Panc1 (cell line): ENCODE data around the gene FAM237A. TPM values are rescaled to one million over a fixed set of nuclear protein-coding genes. Genes with fewer than 3 reads are reported as not detected.

Experiments
- ATAC-seq: fragments of 200-7000 bp; cut with Tn5 transposase; 2 replicates; pipeline ENCODE4 v1.9.1; 2020; ENCODE audit warnings: mild to moderate bottlenecking, moderate library complexity
- BruUV-seq: library from RNA; stranded (reverse); fragments of 400-500 nt; replicated peaks from 2 replicates; lab custom pipeline; 2021; lab: Mats Ljungman, UMichigan
- CTCF ChIA-PET: fragments of 300-600 bp; sonication (Branson Sonifier 250); formaldehyde crosslinking; loops from one replicate; lab custom pipeline; 2022; ENCODE audit warnings: antibody characterized with exemption; lab: Charles Lee
- POLR2A ChIA-PET: fragments of 300-600 bp; sonication (Branson Sonifier 250); formaldehyde crosslinking; loops from one replicate; lab custom pipeline; 2022; ENCODE audit warnings: antibody characterized with exemption; lab: Charles Lee
- DNase-seq: peaks from one replicate; pipeline ENCODE4 v3.0.0-alpha.2; 2010; ENCODE audit warnings: low read depth, low spot score
- H3K27ac ChIP-seq: 2 replicates; pipeline ENCODE4 v1.5.1; 2011; ENCODE audit warnings: mild to moderate bottlenecking, low read length, inconsistent platforms
- H3K27me3 ChIP-seq: fragments of 200-500 bp; sonication (Bioruptor generic); 2 replicates; pipeline ENCODE4 v1.6.0; 2014; ENCODE audit warnings: low read length, inconsistent platforms; ENCODE audit not compliant: control insufficient read depth, insufficient read depth
- H3K36me3 ChIP-seq: fragments of 200-500 bp; sonication (Bioruptor generic); 2 replicates; pipeline ENCODE4 v1.5.1; 2014; ENCODE audit warnings: inconsistent platforms, mild to moderate bottlenecking, low read length, moderate library complexity; ENCODE audit not compliant: control insufficient read depth, insufficient read depth
- H3K4me1 ChIP-seq: 2 replicates; pipeline ENCODE4 v1.5.1; 2011; ENCODE audit warnings: inconsistent platforms, mild to moderate bottlenecking, low read length, moderate library complexity; ENCODE audit not compliant: control insufficient read depth, insufficient read depth
- H3K4me3 ChIP-seq, 2 experiments: 2 replicates each; pipeline ENCODE4 v1.5.1; 2011 to 2012; ENCODE audit warnings: low read depth in 2 of 2, low read length in 2 of 2, mild to moderate bottlenecking in 2 of 2, inconsistent platforms in 1 of 2, moderate library complexity in 1 of 2
- H3K9me3 ChIP-seq: fragments of 200-500 bp; sonication (Bioruptor generic); 2 replicates; pipeline ENCODE4 v1.5.1; 2014; ENCODE audit warnings: low read depth, mild to moderate bottlenecking, inconsistent platforms, low read length, moderate library complexity; ENCODE audit not compliant: control insufficient read depth, insufficient read depth
- POLR2AphosphoS5 ChIP-seq: IDR thresholded peaks from 2 replicates; pipeline ENCODE4 v1.6.1; 2012; ENCODE audit warnings: mild to moderate bottlenecking, low read depth, low read length, moderate library complexity
- SIN3A ChIP-seq: IDR thresholded peaks from 2 replicates; pipeline ENCODE4 v1.6.1; 2012; ENCODE audit warnings: low read depth, mild to moderate bottlenecking, low read length, moderate library complexity, borderline replicate concordance; ENCODE audit not compliant: insufficient read depth
- TCF7L2 ChIP-seq: IDR thresholded peaks from 2 replicates; pipeline ENCODE4 v1.6.1; 2011; ENCODE audit warnings: mild to moderate bottlenecking, low read depth, low read length, inconsistent platforms
- in situ Hi-C: cut with HindIII; loops from 2 replicates; pipeline ENCODE4 v1.10.0; 2016; ENCODE audit warnings: low sequenced_read_pairs, low pct_unique_long_range_greater_than_20kb
- intact Hi-C: fragments of 100-400 bp; cut with micrococcal nuclease; formaldehyde crosslinking; loops from one replicate; pipeline ENCODE4 v1.10.0; 2022; ENCODE audit not compliant: unreplicated experiment
- total RNA-seq: library from RNA; stranded (reverse); gene quantifications from one replicate; pipeline ENCODE4 v1.2.1, GENCODE V29; 2021; ENCODE audit not compliant: unreplicated experiment
- TF ChIP-seq, protein P1 (sequence below), 2 experiments: IDR thresholded peaks; 2 replicates each; pipeline ENCODE4 v1.6.1; 2011 to 2012; ENCODE audit warnings: low read depth in 2 of 2, control low read depth in 1 of 2, low read length in 1 of 2, mild to moderate bottlenecking in 1 of 2, moderate library complexity in 1 of 2; ENCODE audit not compliant: insufficient read depth in 1 of 2
- TF ChIP-seq, protein P2 (sequence below): fragments of 450-650 bp; IDR thresholded peaks from 2 replicates; pipeline ENCODE4 v1.5.1; 2017; ENCODE audit warnings: mild to moderate bottlenecking

The FAM237A gene
- total RNA-seq, 1 experiment from 2014 or later, result not detected

DNA sequence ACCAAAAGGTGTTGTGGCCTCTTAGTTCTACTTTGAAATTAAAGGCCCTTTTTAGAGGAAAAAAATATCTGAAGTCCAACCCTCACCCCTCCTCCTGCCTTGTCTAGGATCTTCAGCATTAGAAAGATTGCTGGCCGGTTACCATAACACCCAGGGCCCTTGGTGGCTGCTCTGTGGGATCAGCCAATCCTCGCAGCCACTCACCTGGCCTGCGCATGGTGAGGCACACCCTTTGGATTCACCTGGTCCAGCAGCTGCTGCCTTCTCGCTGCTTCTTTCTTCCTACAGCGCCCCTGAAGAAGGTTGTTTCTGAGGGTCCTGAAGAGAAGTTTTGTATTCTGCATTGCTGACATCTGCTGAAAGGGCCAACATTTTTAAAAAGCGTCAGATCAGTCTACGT, 50.7 kb downstream of the FAM237A start:
- in situ Hi-C loops, result no loop called here
- POLR2A ChIA-PET, result no interaction called here

DNA sequence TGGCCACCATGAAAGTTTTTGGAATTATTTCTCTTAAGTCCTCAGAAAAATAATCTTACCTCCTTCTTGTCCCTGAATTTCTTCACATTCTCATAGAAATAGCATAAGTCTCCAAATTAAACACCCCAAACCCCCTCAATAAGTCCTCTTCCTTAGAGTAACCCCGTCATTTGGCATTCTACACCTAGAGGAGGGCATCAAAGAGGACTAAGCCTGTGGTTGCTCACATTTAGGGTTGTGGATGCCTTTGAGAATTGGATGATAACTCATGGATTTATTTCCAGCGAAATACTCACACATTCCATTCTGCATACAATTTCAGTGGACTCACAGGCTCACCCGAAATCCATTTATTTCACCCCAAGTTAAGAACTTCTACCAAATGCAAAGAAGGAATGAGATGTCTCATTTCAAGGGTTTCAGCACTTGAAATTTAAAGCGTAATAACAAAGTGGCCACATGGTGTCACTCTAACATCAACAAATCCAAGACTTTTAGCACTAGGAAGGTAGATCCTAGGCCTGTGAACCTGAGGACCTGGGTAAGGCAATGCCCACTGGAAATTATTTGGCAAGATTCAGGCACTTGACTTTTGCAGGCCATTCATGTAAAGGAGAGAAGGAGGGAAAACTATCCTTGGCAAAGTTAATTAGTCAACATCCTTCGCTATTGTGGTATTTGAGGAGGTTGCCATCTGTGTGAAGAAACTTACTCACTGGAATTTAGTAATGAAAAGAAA, 51.3 kb downstream of the FAM237A start:
- H3K36me3 ChIP-seq, result no peaks in the 10 kb centered on the region
- peak; percentile 90 for ATAC-seq
- no peaks in the 10 kb centered on the region for H3K9me3 ChIP-seq
- CTCF ChIA-PET, result no interaction called here
- no peaks in the 10 kb centered on the region for H3K4me1 ChIP-seq
- POLR2A ChIA-PET, result no interaction called here
- H3K4me3 ChIP-seq, result no peak overlapping the region
- no peak overlapping the region for H3K27ac ChIP-seq
- no TSS peak for BruUV-seq
- in situ Hi-C loops (no loop called here), intact Hi-C loops (loop anchor here (1.0 to 10.0 kb wide), 3 partner anchors 88 to 781 kb away; no protein-coding TSS in a partner anchor)
- H3K27me3 ChIP-seq, result no peaks in the 10 kb centered on the region
- DNase-seq, result peak; percentile 47
- TF ChIP-seq, protein P1, sequence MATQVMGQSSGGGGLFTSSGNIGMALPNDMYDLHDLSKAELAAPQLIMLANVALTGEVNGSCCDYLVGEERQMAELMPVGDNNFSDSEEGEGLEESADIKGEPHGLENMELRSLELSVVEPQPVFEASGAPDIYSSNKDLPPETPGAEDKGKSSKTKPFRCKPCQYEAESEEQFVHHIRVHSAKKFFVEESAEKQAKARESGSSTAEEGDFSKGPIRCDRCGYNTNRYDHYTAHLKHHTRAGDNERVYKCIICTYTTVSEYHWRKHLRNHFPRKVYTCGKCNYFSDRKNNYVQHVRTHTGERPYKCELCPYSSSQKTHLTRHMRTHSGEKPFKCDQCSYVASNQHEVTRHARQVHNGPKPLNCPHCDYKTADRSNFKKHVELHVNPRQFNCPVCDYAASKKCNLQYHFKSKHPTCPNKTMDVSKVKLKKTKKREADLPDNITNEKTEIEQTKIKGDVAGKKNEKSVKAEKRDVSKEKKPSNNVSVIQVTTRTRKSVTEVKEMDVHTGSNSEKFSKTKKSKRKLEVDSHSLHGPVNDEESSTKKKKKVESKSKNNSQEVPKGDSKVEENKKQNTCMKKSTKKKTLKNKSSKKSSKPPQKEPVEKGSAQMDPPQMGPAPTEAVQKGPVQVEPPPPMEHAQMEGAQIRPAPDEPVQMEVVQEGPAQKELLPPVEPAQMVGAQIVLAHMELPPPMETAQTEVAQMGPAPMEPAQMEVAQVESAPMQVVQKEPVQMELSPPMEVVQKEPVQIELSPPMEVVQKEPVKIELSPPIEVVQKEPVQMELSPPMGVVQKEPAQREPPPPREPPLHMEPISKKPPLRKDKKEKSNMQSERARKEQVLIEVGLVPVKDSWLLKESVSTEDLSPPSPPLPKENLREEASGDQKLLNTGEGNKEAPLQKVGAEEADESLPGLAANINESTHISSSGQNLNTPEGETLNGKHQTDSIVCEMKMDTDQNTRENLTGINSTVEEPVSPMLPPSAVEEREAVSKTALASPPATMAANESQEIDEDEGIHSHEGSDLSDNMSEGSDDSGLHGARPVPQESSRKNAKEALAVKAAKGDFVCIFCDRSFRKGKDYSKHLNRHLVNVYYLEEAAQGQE (IDR thresholded peaks at IDR 0.05; ENCODE audit: insufficient read depth in 1 of 2, low read depth in 2 of 2, low read length in 1 of 2), result no peak
- TF ChIP-seq, protein P2, sequence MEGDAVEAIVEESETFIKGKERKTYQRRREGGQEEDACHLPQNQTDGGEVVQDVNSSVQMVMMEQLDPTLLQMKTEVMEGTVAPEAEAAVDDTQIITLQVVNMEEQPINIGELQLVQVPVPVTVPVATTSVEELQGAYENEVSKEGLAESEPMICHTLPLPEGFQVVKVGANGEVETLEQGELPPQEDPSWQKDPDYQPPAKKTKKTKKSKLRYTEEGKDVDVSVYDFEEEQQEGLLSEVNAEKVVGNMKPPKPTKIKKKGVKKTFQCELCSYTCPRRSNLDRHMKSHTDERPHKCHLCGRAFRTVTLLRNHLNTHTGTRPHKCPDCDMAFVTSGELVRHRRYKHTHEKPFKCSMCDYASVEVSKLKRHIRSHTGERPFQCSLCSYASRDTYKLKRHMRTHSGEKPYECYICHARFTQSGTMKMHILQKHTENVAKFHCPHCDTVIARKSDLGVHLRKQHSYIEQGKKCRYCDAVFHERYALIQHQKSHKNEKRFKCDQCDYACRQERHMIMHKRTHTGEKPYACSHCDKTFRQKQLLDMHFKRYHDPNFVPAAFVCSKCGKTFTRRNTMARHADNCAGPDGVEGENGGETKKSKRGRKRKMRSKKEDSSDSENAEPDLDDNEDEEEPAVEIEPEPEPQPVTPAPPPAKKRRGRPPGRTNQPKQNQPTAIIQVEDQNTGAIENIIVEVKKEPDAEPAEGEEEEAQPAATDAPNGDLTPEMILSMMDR, result peak; percentile 72

More for the DNA sequence above, 50.7 kb downstream of the FAM237A start:
- no peaks in the 10 kb centered on the region for H3K4me1 ChIP-seq
- H3K36me3 ChIP-seq, result no peaks in the 10 kb centered on the region
- intact Hi-C loops, result loop anchor here (1.0 to 10.0 kb wide), 3 partner anchors 88 to 782 kb away; no protein-coding TSS in a partner anchor
- BruUV-seq, result no TSS peak
- H3K27me3 ChIP-seq, result no peaks in the 10 kb centered on the region
- H3K4me3 ChIP-seq, result no peak overlapping the region
- DNase-seq, result no peak
- TF ChIP-seq POLR2AphosphoS5 (no peak), TCF7L2 (no peak), SIN3A (no peak)
- TF ChIP-seq, protein P2, result no peak
- TF ChIP-seq, protein P1 (IDR thresholded peaks at IDR 0.05; ENCODE audit: insufficient read depth in 1 of 2, low read depth in 2 of 2, low read length in 1 of 2), result no peak
- no peaks in the 10 kb centered on the region for H3K9me3 ChIP-seq
- H3K27ac ChIP-seq, result no peak overlapping the region
- CTCF ChIA-PET, result no interaction called here
- ATAC-seq, result no peak
